Testis (tissue), 5 donors: ENCODE results near the gene GPR152. TPM values are rescaled to one million over a fixed set of nuclear protein-coding genes. Genes with fewer than 3 reads are reported as not detected.

Experiments used
- DNase-seq: peaks from one replicate; pipeline ENCODE4 v3.0.0-alpha.2; 2019
- H3K27ac ChIP-seq, 2 donors: fragments of 200-600 bp; sonication (generic); one replicate each; pipeline ENCODE4 v1.5.1; 2019
- H3K27me3 ChIP-seq: fragments of 200-600 bp; sonication (generic); one replicate; pipeline ENCODE4 v1.5.1; 2019
- H3K36me3 ChIP-seq: fragments of 200-600 bp; sonication (generic); one replicate; pipeline ENCODE4 v1.5.1; 2017; ENCODE audit warnings: low read depth; ENCODE audit errors: missing control alignments
- H3K4me1 ChIP-seq: fragments of 200-600 bp; sonication (generic); one replicate; pipeline ENCODE4 v1.5.1; 2019
- H3K4me3 ChIP-seq, 2 donors: fragments of 200-600 bp; sonication (generic); one replicate each; pipeline ENCODE4 v1.5.1; 2017 to 2019
- H3K9me3 ChIP-seq: fragments of 200-600 bp; sonication (generic); one replicate; pipeline ENCODE4 v1.5.1; 2017
- CTCF ChIP-seq, 3 experiments: fragments of 450-650 bp in 2 of 3; fragments of 200-600 bp in 1 of 3; sonication (generic) in 1 of 3; IDR thresholded peaks; one replicate each; pipeline ENCODE4 v1.5.1; 2016 to 2019; ENCODE audit warnings: antibody characterized with exemption in 3 of 3, mild to moderate bottlenecking in 2 of 3, moderate library complexity in 1 of 3
- POLR2A ChIP-seq: fragments of 450-650 bp; IDR thresholded peaks from one replicate; pipeline ENCODE4 v1.6.1; 2017; ENCODE audit warnings: antibody characterized with exemption, mild to moderate bottlenecking, moderate library complexity
- WGBS, 2 donors: methylation state at CpG; one replicate each; pipeline ENCODE4 v1.1.5; 2018; 5-methylcytosine and 5-hydroxymethylcytosine counted together
- intact Hi-C: fragments of 100-400 bp; cut with DNase I; formaldehyde crosslinking; loops from one replicate; pipeline ENCODE4 v1.15.1; 2023; ENCODE audit warnings: low total_unique reads
- long read RNA-seq, 2 donors: transcript quantifications; one replicate each; lab custom pipeline, GENCODE V29; 2026
- polyA plus RNA-seq: library from polyadenylated mRNA; stranded (reverse); fragments of 350-450 nt; fragmentation: Illumina TruSeq; extraction: RNeasy Lipid Tissue Mini Kit (QIAGEN cat#74804); gene quantifications from one replicate; pipeline ENCODE4 v1.2.3, GENCODE V29; 2014; ENCODE audit warnings: low read depth, low replicate concordance; ENCODE audit not compliant: insufficient read depth
- total RNA-seq, 2 donors: library from RNA; depleted of rRNA; stranded (reverse); fragments of >200 nt; gene quantifications; one replicate each; pipeline ENCODE4 v1.2.3, GENCODE V29; 2016

Gene GPR152
- total RNA-seq = not detected
- polyA plus RNA-seq = not detected
- long read RNA-seq, donor 1, partial matches to known transcripts = 0 of 1 reads
- long read RNA-seq, donor 1, other reads (novel, unspliced or antisense) = 0 of 1 reads
- long read RNA-seq, donor 2 = 0 reads

- no peak within 1 kb of the TSS for H3K4me3 ChIP-seq
- no peak for DNase-seq
- H3K4me1 ChIP-seq = no peaks in the 10 kb centered on the region
- intact Hi-C loops = no loop called here
- WGBS, 2 donors = 88% methylated on average over 20 to 27 of the region's 33 CpGs
- H3K36me3 ChIP-seq = no peaks in the 10 kb centered on the region
- H3K27me3 ChIP-seq = no peaks in the 10 kb centered on the region
- no peak for TF ChIP-seq CTCF (IDR thresholded peaks at IDR 0.05)
- H3K9me3 ChIP-seq = no peaks in the 10 kb centered on the region
- no peak within 1 kb of the TSS for H3K27ac ChIP-seq
These were observed at the start of gene GPR152 for GRCh38 chr11:67452141-67452952. Gene GPR152, minus strand, starts transcription at chr11:67452729. Its CDS starts 5 bp downstream, at chr11:67452724.

- H3K9me3 ChIP-seq = no peaks in the 10 kb centered on the region
- no peak overlapping the region for H3K4me3 ChIP-seq
- intact Hi-C loops = no loop called here
- 94 to 95% methylated on average over 13 to 15 of the region's 18 CpGs for whole genome bisulfite sequencing, 2 donors
- DNase-seq = no peak
- H3K27ac ChIP-seq = no peak overlapping the region
- H3K4me1 ChIP-seq = peaks cover 12% of the 10 kb centered on the region
- no peak for TF ChIP-seq POLR2A
- TF ChIP-seq CTCF (IDR thresholded peaks at IDR 0.05) = no peak
- no peaks in the 10 kb centered on the region for H3K27me3 ChIP-seq
- no peaks in the 10 kb centered on the region for H3K36me3 ChIP-seq
These were observed 49.3 kb upstream of the GPR152 start for GRCh38 chr11:67501854-67502253.

- H3K27me3 ChIP-seq = no peaks in the 10 kb centered on the region
- H3K4me1 ChIP-seq = peaks cover 8% of the 10 kb centered on the region
- intact Hi-C loops = no loop called here
- no peak for DNase-seq
- WGBS, 2 donors = 93 to 95% methylated on average over 9 of the region's 9 CpGs
- H3K36me3 ChIP-seq = no peaks in the 10 kb centered on the region
- no peak overlapping the region for H3K4me3 ChIP-seq
- no peak for TF ChIP-seq POLR2A
- no peak for TF ChIP-seq CTCF (IDR thresholded peaks at IDR 0.05)
- no peak overlapping the region for H3K27ac ChIP-seq
- H3K9me3 ChIP-seq = no peaks in the 10 kb centered on the region
These were observed 48.5 kb upstream of the GPR152 start for GRCh38 chr11:67500831-67501715.

- Histone ChIP-seq H3K27me3 (no peaks in the 10 kb centered on the region), H3K36me3 (no peaks in the 10 kb centered on the region), H3K4me3 (no peak overlapping the region), H3K9me3 (no peaks in the 10 kb centered on the region), H3K4me1 (peaks cover 2% of the 10 kb centered on the region), H3K27ac (no peak overlapping the region)
- DNase-seq = no peak
- 95 to 100% methylated on average over 1 of the region's 1 CpG for WGBS, 2 donors
- intact Hi-C loops = no loop called here
- TF ChIP-seq CTCF (IDR thresholded peaks at IDR 0.05) = no peak
- TF ChIP-seq POLR2A = no peak
These were observed 47.9 kb upstream of the GPR152 start for GRCh38 chr11:67500484-67500821.
